HCEC 1CT (cell line): ENCODE results near the gene TRAK2.
"Not testable (repeated sequence)": the region's sequence is repeated elsewhere in the genome, so short reads cannot be mapped to it uniquely, and the experiment has no call there.

ENCODE experiments used
- DNase-seq: peaks from one replicate; pipeline ENCODE4 v3.0.0-alpha.2; 2017

The TRAK2 gene

DNA sequence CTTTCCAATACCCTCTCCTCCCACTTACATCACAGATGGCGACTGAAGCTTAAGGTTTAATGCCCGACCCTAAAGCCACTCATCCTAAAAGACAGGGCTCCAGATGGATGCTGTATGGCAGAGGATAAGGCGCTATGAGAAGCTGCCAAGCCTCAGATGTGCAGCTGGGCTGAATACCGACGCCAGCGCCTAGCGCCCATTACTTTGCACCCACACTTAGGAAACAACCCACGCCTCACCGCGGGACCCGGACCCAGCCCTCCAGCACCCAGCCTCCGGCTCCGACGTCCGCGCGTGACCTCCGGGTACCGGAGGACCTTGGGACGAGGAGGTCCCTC, 335 bp downstream of the TRAK2 start:
- no peak for DNase-seq

DNA sequence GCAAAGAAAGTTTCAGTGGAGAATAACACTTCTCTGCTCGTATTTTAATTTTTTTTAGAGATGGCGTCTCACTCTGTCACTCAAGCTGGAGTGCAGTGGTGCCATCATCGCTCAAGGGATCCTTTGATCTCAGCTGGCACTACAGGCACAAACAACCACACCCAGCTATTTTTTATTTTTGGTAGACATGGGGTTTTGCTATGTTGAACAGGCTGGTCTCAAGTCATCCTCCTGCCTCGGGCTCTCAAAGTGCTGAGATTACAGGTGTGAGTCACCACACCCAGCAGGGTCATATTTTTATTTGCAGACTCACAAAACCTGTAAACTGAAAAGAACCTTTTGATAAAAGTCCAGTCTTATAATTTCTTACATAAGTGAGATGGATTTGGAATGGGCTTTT, 2.6 kb downstream of the TRAK2 start:
- DNase-seq, result no peak

DNA sequence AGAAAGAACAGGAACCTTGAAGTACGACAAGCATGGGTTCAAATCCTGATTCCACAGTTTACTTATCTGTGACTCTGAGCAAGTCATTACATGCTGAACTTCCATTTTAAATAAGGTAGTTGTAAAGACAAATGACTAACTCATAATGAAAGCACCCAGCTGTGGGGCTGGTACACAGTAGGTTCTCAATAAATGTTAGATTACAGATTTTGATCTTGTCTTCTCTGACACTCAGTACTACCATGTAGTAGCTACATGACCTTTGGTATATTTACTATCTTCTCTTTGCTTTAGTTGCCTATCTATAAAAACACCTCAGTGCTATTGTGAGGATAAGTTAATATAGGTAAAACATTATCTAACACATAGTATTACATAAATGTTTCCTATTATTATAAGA, 3.2 kb downstream of the TRAK2 start:
- no peak for DNase-seq

DNA sequence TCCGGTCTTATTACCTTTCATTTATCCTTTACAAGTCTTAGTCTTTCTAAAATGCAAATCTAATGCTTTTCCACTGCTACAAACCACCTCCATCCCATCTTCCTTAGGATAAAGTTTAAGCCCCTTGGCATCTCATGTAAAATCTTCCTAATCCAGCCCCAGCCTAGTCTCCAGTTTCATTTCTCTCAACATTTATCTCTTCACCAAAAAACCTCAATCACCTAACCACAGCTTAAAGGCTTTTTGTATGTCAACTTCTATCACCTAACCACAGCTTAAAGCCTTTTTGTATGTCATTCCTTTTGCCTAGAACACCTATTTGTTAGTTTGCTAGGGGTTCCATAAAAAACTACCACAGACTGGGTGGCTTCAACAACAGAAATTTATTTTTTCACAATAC, 4.2 kb downstream of the TRAK2 start:
- no peak for DNase-seq

DNA sequence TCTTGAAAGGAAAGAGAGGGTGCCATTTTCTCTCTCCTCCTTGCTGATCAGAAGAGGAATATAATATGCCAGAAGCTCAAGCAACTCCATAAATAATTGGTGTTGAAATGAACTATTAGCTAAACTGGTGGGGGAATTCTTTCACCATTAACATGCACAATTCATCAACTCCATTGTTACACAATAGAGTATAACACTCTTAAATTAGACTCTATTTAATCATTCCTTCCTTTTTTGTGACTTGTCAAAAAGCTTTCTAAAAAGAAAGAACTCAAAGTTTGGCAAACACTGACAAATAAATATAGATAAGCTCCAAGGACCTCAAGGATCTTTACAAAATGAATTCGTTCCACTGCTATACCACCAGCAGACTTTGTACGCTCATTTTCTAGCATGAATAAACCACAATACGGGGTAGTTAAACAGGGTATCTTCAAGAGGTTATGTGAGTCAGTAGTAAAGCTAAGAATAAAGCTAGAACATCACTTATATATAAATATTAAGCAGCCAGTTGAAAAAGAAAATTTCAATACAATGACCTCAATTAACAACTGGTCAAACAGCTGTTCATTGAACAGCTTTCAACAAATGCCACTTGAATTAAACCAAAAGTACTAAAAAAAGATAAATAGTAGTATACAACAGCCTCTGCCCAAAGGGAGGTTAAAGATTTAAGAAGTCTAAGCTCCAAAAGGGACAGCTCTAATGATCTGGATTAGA, 6.4 kb downstream of the TRAK2 start:
- DNase-seq, result no peak

DNA sequence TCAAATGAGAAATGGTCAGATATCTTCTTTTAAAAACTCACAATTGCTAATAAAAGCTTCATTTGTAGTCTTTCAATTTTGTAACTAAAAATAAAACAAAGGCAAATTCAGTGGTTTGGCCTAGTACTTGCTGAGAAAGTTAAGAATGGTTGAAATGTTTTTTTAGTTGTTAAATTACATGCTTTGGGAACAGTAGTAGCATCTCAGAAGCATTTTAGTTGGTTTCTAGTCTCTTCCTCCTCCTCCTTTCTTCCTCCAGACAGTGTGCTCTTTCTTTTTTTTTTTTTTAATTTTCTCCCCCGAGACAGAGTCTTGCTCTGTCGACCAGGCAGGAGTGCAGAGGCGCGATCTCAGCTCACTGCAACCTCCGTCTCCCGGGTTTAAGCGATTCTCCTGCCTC, 9.8 kb downstream of the TRAK2 start:
- no peak for DNase-seq

DNA sequence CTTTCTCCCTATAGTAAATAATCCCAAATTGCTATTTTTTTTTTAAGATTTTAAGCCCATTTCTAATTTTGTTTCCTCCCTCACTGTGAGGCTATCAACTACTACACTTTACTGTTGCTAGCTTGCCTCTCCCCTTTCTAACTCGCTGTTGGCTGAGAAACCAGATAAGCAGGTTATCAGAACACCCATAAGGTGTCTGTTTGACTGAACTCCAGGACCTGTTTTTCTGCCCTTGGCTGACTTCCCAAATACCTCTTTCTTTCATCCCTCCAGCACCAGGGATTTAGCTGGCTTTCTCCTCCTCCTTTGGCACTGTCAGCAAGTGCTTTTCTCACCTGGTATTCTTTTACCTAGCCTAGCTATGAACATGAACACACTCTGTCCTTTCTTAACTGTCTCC, 11.1 kb downstream of the TRAK2 start:
- DNase-seq, result no peak

DNA sequence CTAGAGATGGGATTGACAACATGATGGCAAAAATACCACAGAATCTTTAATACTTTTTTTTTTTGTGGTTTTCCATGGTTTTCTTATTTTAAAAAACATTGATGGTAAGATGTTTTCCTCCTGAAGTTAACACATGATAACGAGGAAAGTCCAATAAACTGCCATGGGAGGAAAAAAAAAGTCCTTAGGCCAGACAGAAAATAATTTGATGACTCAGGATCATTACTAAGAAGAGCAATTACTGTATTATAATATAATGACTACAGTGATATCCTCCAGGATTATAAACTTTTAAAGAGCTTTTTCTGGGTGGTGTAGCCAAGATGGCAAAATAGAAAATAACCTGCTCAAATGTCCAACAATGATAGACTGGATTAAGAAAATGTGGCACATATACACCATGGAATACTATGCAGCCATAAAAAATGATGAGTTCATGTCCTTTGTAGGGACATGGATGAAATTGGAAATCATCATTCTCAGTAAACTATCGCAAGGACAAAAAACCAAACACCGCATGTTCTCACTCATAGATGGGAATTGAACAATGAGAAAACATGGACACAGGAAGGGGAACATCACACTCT, 11.8 kb downstream of the TRAK2 start:
- DNase-seq, result not testable (repeated sequence)

DNA sequence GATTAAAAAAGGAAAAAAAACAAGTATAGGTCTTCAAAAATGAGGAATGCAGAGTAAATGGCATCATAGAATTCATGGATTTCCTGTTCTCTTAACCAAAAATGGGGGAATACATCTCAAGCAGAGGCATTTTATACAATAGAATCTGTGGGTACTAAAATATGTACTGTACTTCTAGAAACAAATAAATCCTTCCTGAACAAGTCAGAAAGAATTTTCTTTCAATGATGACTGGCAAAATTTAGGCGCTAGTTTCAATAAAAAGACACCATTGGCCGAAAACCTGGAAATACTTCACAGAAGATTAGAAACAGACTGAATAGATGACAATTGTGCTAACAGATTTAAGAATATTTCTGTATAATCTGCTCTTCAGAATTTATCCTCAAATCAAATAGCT, 15.1 kb downstream of the TRAK2 start:
- no peak for DNase-seq

DNA sequence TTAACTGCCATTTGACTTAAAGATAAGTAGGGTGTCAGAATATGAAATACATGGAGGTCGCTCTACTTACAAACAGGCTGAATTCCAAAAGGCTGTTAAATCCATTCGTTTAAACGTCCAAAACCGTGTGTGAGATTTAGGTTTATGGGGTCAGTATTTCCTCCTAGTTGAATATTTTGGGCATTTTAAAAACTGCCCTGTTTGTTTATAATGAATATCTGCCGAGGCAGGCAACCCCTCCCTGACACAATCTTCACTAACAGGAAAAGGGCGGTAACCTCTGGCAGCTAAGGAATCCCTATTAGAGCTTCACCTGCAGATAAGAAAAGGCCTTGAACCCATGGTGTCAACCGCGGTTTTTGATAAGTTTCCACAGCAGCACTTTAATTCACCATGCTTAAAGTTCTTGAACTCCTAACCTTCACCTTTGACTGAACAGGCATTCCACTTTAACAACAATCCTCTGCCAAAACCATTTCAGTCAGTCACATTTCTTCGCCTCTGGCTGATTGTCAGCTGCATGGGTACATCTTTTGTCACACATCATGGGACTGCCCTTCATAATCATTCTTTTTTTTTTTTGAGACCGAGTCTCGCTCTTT, 17.8 kb downstream of the TRAK2 start:
- no peak for DNase-seq

DNA sequence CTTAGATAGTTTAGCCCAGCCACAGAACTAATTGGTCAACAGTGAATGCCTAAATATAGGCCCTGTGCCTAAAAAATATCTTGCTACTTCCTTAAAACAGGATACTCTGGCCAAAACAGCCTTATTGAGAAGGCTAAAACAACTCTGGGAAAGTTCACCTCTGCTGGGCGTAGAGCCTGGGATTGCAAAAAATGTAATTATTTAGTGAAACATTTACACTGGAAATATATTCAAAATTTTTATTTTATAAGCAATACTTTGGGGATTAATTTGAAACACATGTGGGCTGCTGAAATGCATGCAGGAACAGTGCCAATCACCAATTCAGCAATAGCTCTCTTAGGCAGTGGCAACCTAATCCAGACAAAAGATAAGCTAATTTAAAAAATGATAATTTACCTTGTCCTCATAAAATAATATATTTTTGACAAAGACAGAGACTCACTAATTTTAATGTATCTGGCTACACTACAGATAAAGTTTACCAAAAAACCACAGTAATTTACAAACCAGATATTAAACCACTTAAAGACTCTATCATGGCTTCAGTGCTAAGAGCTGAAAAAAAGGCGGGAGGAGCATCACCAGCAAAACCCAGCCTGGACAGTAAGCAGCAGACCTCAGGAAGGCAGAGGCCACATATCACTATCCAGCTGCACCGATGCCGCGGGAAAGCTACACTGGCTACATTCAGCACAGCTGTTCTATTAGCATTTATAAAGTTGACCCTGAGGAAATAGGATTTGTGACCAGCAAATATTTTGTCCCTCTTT, 18.5 kb downstream of the TRAK2 start:
- DNase-seq, result peak; percentile 55

DNA sequence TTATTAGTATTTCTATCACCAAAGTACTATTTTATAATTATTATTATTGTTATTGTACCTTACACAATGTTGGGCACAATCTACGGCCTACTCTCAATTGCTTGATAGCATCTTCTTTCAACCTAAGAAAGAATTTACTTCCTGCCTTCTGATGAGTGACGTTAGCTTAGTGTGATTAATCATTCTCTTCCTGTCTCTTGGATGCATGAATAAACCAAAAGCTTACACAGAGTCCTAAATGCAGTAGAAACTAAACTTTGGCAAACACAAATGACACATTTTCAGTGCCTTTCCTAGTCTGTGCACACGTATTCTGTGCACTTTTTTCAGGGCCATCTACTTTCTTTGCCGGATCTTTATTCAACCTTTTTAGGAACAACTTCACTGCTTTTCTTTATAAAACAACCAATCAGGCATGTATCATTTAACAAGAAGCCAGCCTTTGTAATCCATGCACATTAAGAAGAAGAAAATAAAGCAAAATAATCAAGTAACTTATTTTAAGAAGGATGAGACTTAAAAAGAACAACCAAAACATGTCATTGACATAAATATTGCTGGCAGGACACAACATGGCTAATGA, 19.1 kb downstream of the TRAK2 start:
- peak; percentile 88 for DNase-seq

DNA sequence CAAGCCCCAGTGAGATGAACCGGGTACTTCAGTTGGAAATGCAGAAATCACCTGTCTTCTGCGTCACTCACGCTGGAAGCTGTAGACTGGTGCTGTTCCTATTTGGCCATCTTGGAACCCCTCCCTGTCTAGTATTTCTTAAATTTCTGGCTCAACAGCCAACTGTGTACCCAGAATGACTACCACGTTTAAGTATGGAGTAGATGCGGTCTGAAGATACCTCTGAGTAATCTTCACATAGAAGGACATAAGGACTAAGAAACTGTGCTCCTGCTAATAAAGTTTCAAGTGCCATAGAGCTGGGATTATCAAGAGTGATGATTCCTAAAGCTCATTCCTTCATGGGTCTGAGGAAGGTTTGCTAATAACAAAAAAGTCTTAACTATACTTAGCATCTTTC, 20.4 kb downstream of the TRAK2 start:
- no peak for DNase-seq

DNA sequence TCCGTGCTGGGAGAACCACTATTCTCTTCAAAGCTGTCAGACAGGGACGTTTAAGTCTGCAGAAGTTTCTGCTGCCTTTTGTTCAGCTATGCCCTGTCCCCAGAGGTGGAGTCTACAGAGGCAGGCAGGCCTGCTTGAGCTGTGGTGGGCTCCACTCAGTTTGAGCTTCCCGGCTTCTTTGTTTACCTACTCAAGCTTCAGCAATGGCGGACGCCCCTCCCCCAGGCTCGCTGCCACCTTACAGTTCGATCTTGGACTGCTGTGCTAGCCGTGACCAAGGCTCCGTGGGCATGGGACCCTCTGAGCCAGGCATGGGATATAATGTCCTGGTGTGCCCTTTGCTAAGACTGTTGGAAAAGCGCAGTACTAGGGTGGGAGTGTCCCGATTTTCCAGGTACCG, 20.9 kb downstream of the TRAK2 start:
- DNase-seq, result not testable (repeated sequence)

DNA sequence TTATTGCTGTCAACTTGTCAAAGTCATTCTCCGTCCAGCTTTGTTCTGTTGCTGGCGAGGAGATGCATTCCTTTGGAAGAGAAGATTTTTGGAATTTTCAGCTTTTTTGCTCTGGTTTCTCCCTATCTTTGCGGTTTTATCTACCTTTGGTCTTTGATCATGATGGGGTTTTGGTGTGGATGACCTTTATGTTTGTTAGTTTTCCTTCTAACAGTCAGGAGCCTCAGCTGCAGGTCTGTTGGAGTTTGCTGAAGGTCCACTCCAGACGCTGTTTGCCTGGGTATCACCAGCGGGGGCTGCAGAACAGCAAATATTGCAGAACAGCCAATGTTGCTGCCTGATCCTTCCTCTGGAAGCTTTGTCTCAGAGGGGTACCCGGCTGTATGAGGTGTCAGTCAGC, 21.4 kb downstream of the TRAK2 start:
- DNase-seq, result not testable (repeated sequence)

DNA sequence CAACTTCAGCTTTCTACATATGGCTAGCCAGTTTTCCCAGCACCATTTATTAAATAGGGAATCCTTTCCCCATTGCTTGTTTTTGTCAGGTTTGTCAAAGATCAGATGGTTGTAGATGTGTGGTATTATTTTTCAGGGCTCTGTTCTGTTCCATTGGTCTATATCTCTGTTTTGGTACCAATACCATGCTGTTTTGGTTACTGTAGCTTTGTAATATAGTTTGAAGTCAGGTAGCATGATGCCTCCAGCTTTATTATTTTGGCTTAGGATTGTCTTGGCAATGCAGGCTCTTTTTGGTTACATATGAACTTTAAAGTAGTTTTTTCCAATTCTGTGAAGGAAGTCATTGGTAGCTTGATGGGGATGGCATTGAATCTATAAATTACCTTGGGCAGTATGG, 22.9 kb downstream of the TRAK2 start:
- DNase-seq, result not testable (repeated sequence)

DNA sequence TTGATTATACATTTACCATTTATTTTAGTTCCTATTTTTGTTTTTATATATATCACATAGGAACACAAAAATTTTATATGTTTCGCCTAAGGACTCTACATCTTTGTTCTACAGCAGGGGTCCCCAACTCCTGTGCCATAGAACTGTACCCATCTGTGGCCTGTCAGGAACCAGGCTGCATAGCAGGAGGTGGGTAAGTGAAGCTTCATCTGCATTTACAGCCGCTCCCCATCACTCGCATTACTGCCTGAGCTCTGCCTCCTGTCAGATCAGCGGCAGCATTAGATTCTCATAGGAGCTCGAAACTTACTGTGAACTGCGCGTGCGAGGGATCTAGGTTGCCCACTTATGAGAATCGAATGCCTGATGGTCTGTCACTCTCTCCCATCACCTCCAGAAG, 25.3 kb downstream of the TRAK2 start:
- DNase-seq, result no peak

DNA sequence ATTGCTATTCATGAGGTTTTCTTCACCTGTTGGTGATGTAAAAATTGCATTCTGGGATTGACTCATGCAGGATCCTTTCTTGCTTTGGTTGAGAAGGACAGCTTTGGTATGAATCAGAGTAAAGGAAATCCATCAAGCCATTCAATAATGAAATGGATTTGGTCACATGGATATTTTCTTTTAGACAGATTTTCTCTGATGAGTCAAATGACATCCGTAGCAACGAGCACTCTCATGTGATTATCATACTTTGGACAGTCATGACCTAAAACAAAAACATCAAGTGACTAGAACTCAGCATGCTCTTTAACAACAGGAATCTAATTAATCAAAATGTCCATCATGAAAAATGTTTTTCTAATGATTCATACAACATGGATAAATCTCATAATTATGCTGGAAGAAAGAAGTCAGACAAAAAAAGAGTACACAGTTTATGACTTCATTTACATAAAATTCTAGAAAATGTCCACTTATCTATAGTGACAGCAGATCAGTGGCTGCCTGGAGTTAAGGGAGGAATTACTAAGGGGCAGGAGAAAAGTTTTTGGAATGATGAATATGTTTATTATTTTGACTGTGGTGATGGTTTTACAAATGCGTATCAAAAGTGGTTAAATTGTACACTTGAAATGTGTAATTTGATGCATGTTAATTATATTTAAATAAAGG, 30.7 kb downstream of the TRAK2 start:
- DNase-seq, result peak; percentile 90

DNA sequence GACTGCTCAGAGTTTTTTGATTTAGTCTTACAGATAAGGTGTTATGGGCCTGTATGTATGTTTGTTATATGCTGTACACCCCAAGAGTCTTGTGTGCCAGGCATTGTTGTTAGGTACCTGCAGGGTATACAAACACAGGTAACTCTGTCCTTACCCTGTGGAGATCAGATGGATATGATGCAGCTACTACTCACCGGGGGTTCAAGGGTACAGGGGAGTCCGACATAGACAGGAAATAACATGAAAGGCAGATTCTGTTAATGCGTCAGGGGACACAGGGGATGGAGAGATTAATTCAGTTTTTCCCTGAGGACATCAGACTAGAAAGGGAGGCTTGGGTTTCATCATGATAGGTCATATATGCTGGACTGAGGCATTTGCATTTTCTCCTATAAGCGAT, 31.3 kb downstream of the TRAK2 start:
- no peak for DNase-seq

DNA sequence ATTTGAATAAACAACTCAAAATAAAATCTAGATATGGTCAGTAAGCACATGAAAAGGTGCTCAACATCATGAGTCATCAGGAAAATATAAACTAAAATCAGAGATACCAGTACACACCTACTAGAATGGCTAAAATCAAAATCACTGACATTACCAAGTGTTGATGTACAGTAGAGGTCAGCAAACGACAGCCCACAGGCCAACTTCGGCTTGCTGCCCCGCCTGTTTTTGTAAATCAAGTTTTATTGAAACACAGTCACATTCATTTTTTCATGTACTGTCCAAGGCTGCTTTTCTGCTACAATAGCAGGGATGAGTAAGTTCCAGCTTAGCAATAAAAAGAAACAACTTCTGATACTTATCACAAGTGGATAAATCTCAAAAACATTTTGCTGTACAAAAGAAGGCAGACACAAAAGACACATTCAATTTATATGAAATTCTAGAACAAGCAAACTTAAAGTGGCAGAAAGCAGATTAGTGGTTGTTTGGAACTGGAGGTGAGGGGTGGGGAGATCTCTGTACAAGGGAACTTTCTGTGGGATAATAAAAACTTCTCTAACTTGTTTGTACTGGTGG, 32.1 kb downstream of the TRAK2 start:
- peak; percentile 29 for DNase-seq

DNA sequence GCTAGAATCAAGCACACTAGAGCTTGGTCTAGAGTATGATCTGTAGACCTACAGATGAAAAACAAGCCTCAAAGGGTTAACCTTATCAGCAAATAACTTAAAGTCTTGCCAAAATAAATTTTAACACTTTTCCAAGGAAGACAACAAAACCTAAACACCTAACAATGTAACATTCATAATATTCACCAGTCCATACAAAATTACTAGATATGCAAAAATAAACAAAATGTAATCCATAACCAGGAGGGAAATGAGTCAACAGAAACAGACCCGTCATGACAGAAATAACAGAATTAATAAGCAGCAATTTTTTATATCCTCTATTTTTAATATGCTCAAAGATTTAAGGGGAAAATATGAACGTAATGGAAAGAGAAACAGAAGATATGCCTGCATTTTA, 36.1 kb downstream of the TRAK2 start:
- DNase-seq, result peak; percentile 30
